Epithelial cell of proximal tubule (primary cell): ENCODE data around the gene COMMD10. TPM values are rescaled to one million over a fixed set of nuclear protein-coding genes. Genes with fewer than 3 reads are reported as not detected.
A peak's percentile ranks its signal among the peaks of the same experiment; 100 is the strongest.

Experiments
- DNase-seq: peaks from one replicate; pipeline ENCODE4 v3.0.0-alpha.2; 2011; ENCODE audit warnings: low read depth
- H3K4me3 ChIP-seq: 2 replicates; pipeline ENCODE4 v1.5.1; 2011; ENCODE audit warnings: low read depth, mild to moderate bottlenecking, low read length
- CTCF ChIP-seq: conservative IDR thresholded peaks from 2 replicates; pipeline ENCODE4 v1.5.1; 2012; ENCODE audit warnings: low read depth, mild to moderate bottlenecking, low read length
- total RNA-seq: library from RNA; depleted of rRNA; stranded (reverse); fragments of >200 nt; gene quantifications from 2 replicates; pipeline ENCODE4 v1.2.3, GENCODE V29; 2015

Gene COMMD10
- total RNA-seq, 1 donor from 2014 or later, result 32.2 TPM

- no peak for TF ChIP-seq CTCF
- no peak for DNase-seq
- H3K4me3 ChIP-seq, result no peak overlapping the region
These were observed 195.5 kb downstream of the COMMD10 start for GRCh38 chr5:116280149-116280803.

- no peak for TF ChIP-seq CTCF
- no peak for DNase-seq
- H3K4me3 ChIP-seq, result no peak overlapping the region
These were observed 196.5 kb downstream of the COMMD10 start for GRCh38 chr5:116281309-116281708.

- no peak overlapping the region for H3K4me3 ChIP-seq
- DNase-seq, result no peak
- no peak for TF ChIP-seq CTCF
These were observed 203.7 kb downstream of the COMMD10 start for GRCh38 chr5:116288524-116288923.

GRCh38 chr5:116289276-116289675 lies 204.5 kb downstream of the COMMD10 start:
- DNase-seq, result no peak
- TF ChIP-seq CTCF, result peak; percentile 46
- H3K4me3 ChIP-seq, result no peak overlapping the region

GRCh38 chr5:116291271-116291670 lies 206.4 kb downstream of the COMMD10 start:
- H3K4me3 ChIP-seq, result no peak overlapping the region
- TF ChIP-seq CTCF, result no peak
- no peak for DNase-seq

- no peak for TF ChIP-seq CTCF
- H3K4me3 ChIP-seq, result no peak overlapping the region
- DNase-seq, result no peak
These were observed 207.5 kb downstream of the COMMD10 start for GRCh38 chr5:116292321-116292720.

- no peak overlapping the region for H3K4me3 ChIP-seq
- no peak for DNase-seq
- no peak for TF ChIP-seq CTCF
These were observed 211.7 kb downstream of the COMMD10 start for GRCh38 chr5:116296335-116297072.
